ENCODE data around the gene EXPH5.

The EXPH5 gene

DNA sequence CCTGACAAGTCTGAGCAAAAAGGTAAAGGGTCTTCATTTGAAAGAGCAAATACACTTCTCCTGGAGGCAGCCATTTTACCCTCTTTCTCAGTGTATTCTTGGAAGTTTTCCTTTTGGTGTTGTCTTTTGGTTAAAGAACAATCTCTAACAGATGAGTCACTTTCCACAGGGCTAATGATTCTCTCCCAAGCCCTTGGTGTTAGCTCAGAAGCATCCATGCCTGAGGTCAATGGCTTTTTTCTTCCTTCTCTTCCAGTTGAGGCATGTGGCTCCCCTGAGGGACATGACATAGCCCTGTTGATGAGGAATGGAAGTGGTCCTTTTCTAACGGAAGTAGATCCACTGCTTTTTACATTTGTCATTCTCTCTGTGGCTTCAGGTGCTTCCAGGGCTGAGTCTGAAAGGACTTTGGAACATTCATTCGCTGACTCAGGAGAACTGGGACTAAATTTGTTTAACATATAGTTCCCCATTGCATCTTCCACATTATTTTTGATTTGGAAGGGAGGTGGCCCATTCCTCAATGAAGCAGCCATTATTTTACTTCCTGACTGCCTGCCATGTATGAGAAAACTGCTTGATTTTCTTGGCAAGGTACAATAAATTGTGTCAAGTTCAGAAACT, 81.6 kb downstream of the EXPH5 start:
- H3K4me1 ChIP-seq (ENCODE audit: insufficient read depth, low read length): no peaks in the 10 kb centered on the region
- DNase-seq (no peak), ATAC-seq (ENCODE audit: insufficient read depth, low read depth) (no peak)
- H3K79me2 ChIP-seq (ENCODE audit: insufficient read depth, low read length): no peaks in the 10 kb centered on the region
- TF ChIP-seq, protein P1, sequence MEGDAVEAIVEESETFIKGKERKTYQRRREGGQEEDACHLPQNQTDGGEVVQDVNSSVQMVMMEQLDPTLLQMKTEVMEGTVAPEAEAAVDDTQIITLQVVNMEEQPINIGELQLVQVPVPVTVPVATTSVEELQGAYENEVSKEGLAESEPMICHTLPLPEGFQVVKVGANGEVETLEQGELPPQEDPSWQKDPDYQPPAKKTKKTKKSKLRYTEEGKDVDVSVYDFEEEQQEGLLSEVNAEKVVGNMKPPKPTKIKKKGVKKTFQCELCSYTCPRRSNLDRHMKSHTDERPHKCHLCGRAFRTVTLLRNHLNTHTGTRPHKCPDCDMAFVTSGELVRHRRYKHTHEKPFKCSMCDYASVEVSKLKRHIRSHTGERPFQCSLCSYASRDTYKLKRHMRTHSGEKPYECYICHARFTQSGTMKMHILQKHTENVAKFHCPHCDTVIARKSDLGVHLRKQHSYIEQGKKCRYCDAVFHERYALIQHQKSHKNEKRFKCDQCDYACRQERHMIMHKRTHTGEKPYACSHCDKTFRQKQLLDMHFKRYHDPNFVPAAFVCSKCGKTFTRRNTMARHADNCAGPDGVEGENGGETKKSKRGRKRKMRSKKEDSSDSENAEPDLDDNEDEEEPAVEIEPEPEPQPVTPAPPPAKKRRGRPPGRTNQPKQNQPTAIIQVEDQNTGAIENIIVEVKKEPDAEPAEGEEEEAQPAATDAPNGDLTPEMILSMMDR (IDR thresholded peaks at IDR 0.05; ENCODE audit: borderline replicate concordance, extremely low read depth, low read length, poor library complexity, severe bottlenecking): no peak
- TF ChIP-seq EZH2 (IDR thresholded peaks at IDR 0.05; ENCODE audit: borderline replicate concordance, low read depth, low read length, severe bottlenecking): no peak
- H3K36me3 ChIP-seq (ENCODE audit: insufficient read depth, low read length): no peaks in the 10 kb centered on the region
- no peaks in the 10 kb centered on the region for H4K20me1 ChIP-seq (ENCODE audit: insufficient read depth, low read length)
- no peak overlapping the region for H3K27ac ChIP-seq (ENCODE audit: low read length)
- no peaks in the 10 kb centered on the region for H3K9me3 ChIP-seq (ENCODE audit: insufficient read depth, low read length, severe bottlenecking)
- H3K4me2 ChIP-seq (ENCODE audit: insufficient read depth, low read length): no peak overlapping the region
- H3K27me3 ChIP-seq (ENCODE audit: insufficient read depth, low read length, poor library complexity): no peaks in the 10 kb centered on the region
- H2AFZ ChIP-seq (ENCODE audit: low read depth, low read length): no peak overlapping the region
- H3K4me3 ChIP-seq (ENCODE audit: low read depth in 1 of 2, low read length in 2 of 2): no peak overlapping the region
- no peak overlapping the region for H3K9ac ChIP-seq (ENCODE audit: low read depth, low read length)

DNA sequence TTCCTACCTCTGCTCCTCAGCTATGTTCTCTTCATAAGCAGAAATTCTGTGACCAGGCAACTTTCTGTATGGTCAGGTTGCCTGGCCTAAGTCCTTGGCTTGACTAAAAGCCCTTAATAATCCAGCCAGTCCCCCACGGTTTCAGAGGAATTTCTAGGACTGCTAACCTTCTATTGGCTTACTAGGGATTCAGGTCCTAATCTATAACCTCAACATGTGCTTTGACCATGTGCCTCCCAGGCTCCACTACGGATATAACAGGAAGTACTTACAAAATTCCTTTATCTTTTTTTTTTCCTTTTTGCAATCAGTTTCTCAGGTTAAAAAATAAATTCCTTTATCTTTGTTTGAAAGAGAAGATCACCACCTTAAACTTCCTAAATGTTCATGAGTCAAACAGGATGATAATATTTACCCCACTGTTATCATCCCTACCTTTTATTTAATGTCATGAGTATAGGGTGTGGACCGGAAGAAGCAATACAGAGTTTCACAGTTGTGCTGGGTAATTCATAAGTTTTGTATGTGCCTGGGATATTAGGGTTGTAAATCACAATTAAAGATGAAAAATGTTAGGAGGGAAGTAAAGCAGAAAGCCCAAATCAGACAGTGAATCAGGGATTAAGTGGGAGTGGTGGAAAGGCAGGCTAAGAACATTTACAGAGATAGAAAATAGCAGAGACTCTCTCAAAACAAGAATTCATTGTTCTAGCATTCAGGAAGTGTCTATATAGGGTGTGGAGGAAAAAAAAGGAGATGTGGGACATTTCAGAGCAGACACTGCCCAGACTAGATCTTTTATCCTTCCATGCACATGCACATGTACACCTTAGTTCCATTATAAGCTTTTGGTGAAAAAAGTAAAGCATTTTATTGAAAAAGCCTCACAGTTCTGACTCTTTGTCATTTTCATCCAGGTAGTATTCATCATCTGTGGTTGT, 84.6 kb downstream of the EXPH5 start:
- no peaks in the 10 kb centered on the region for H3K27me3 ChIP-seq (ENCODE audit: insufficient read depth, low read length, poor library complexity)
- no peak for DNase-seq
- no peaks in the 10 kb centered on the region for H3K36me3 ChIP-seq (ENCODE audit: insufficient read depth, low read length)
- H3K79me2 ChIP-seq (ENCODE audit: insufficient read depth, low read length): no peaks in the 10 kb centered on the region
- H3K4me2 ChIP-seq (ENCODE audit: insufficient read depth, low read length): no peak overlapping the region
- no peak for ATAC-seq (ENCODE audit: insufficient read depth, low read depth)
- H3K4me3 ChIP-seq (ENCODE audit: low read depth in 1 of 2, low read length in 2 of 2): no peak overlapping the region
- H2AFZ ChIP-seq (ENCODE audit: low read depth, low read length): no peak overlapping the region
- no peaks in the 10 kb centered on the region for H3K4me1 ChIP-seq (ENCODE audit: insufficient read depth, low read length)
- no peaks in the 10 kb centered on the region for H4K20me1 ChIP-seq (ENCODE audit: insufficient read depth, low read length)
- no peaks in the 10 kb centered on the region for H3K9me3 ChIP-seq (ENCODE audit: insufficient read depth, low read length, severe bottlenecking)
- H3K27ac ChIP-seq (ENCODE audit: low read length): no peak overlapping the region
- TF ChIP-seq, protein P1 (IDR thresholded peaks at IDR 0.05; ENCODE audit: borderline replicate concordance, extremely low read depth, low read length, poor library complexity, severe bottlenecking): no peak
- TF ChIP-seq EZH2 (IDR thresholded peaks at IDR 0.05; ENCODE audit: borderline replicate concordance, low read depth, low read length, severe bottlenecking): no peak
- no peak overlapping the region for H3K9ac ChIP-seq (ENCODE audit: low read depth, low read length)

DNA sequence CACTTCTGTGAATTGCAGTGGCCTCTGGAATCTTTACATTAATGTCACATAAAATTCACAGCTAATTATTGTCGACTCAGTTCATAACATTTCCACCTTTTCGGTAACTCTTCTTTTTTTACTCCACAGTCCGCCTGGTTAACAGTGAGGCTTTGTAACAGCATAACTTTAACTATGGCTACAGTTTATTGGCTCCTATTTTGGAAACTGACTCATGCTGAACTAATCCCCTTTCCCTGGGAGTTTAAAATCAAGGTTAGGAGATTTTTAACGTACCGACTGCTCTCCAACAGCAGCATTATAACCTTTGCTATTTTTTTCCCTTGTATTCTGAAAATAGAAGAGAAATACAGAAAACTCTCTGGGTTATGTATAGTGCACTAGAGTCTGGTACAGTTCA, 92.2 kb downstream of the EXPH5 start:
- H3K9me3 ChIP-seq (ENCODE audit: insufficient read depth, low read length, severe bottlenecking): no peaks in the 10 kb centered on the region
- H3K79me2 ChIP-seq (ENCODE audit: insufficient read depth, low read length): peaks cover 29% of the 10 kb centered on the region
- H2AFZ ChIP-seq (ENCODE audit: low read depth, low read length): no peak overlapping the region
- H3K27ac ChIP-seq (ENCODE audit: low read length): no peak overlapping the region
- H3K9ac ChIP-seq (ENCODE audit: low read depth, low read length): no peak overlapping the region
- TF ChIP-seq EZH2 (IDR thresholded peaks at IDR 0.05; ENCODE audit: borderline replicate concordance, low read depth, low read length, severe bottlenecking): no peak
- TF ChIP-seq, protein P1 (IDR thresholded peaks at IDR 0.05; ENCODE audit: borderline replicate concordance, extremely low read depth, low read length, poor library complexity, severe bottlenecking): no peak
- H4K20me1 ChIP-seq (ENCODE audit: insufficient read depth, low read length): no peaks in the 10 kb centered on the region
- H3K27me3 ChIP-seq (ENCODE audit: insufficient read depth, low read length, poor library complexity): no peaks in the 10 kb centered on the region
- H3K4me2 ChIP-seq (ENCODE audit: insufficient read depth, low read length): no peak overlapping the region
- ATAC-seq (ENCODE audit: insufficient read depth, low read depth) (no peak), DNase-seq (no peak)
- H3K4me1 ChIP-seq (ENCODE audit: insufficient read depth, low read length): peaks cover 24% of the 10 kb centered on the region
- no peak overlapping the region for H3K4me3 ChIP-seq (ENCODE audit: low read depth in 1 of 2, low read length in 2 of 2)
- 0 out of 2 replicates have a peak, but pooled peaks cover 3% of the 10 kb centered on the region for H3K36me3 ChIP-seq (ENCODE audit: insufficient read depth, low read length)
